Activated T-helper 9 cell treated with anti-CD3 and anti-CD28 coated beads, Interleukin-2, amount 50 U/mL, for 16 hours (primary cell): ENCODE data around the gene DUSP1.

Experiments used
- DNase-seq: peaks from one replicate; pipeline ENCODE4 v3.0.0-alpha.2; 2020; ENCODE audit warnings: low read depth

DUSP1 gene

GRCh38 chr5:172724242-172725183, 46.5 kb downstream of the DUSP1 start:
- no peak for DNase-seq

GRCh38 chr5:172723508-172723907, 47.5 kb downstream of the DUSP1 start:
- no peak for DNase-seq

GRCh38 chr5:172722327-172722815, 48.6 kb downstream of the DUSP1 start:
- DNase-seq: no peak

- DNase-seq: no peak
Observed at GRCh38 chr5:172721455-172722326, 49.3 kb downstream of the DUSP1 start.

GRCh38 chr5:172720655-172721054, 50.3 kb downstream of the DUSP1 start:
- no peak for DNase-seq

GRCh38 chr5:172719211-172719610, 51.8 kb downstream of the DUSP1 start:
- no peak for DNase-seq

GRCh38 chr5:172718527-172719114, 52.4 kb downstream of the DUSP1 start:
- no peak for DNase-seq
